Activated CD4-positive, alpha-beta memory T cell treated with anti-CD3 and anti-CD28 coated beads for 36 hours (primary cell): ENCODE data around the gene CNTNAP5. TPM values are rescaled to one million over a fixed set of nuclear protein-coding genes. Genes with fewer than 3 reads are reported as not detected.

Experiments used
- CTCF ChIA-PET: fragments of 350-600 bp; sonication (Branson Sonifier 250); formaldehyde crosslinking; loops from one replicate; lab custom pipeline; 2021; ENCODE audit warnings: antibody characterized with exemption, inconsistent platforms; lab: Charles Lee
- POLR2A ChIA-PET: fragments of 350-600 bp; sonication (Branson Sonifier 250); formaldehyde crosslinking; loops from one replicate; lab custom pipeline; 2021; ENCODE audit warnings: antibody characterized with exemption; lab: Charles Lee
- DNase-seq: peaks from one replicate; pipeline ENCODE4 v3.0.0-alpha.2; 2020
- H3K27ac Mint-ChIP-seq: one replicate; pipeline ENCODE4 v1.8.0; 2021; ENCODE audit warnings: mixed read lengths
- H3K27me3 Mint-ChIP-seq: one replicate; pipeline ENCODE4 v1.8.0; 2021; ENCODE audit warnings: mixed read lengths
- H3K36me3 Mint-ChIP-seq: one replicate; pipeline ENCODE4 v1.8.0; 2021; ENCODE audit warnings: mixed read lengths
- H3K4me1 Mint-ChIP-seq: one replicate; pipeline ENCODE4 v1.8.0; 2021; ENCODE audit warnings: low read depth, mixed read lengths
- H3K4me3 Mint-ChIP-seq: one replicate; pipeline ENCODE4 v1.8.0; 2021; ENCODE audit warnings: mild to moderate bottlenecking, mixed read lengths
- H3K9me3 Mint-ChIP-seq: one replicate; pipeline ENCODE4 v1.8.0; 2021; ENCODE audit warnings: mixed read lengths
- intact Hi-C: fragments of 100-400 bp; cut with micrococcal nuclease; formaldehyde crosslinking; loops from one replicate; pipeline ENCODE4 v1.15.1; 2023
- total RNA-seq, 2 experiments: library from RNA; stranded (reverse); gene quantifications; one replicate each; pipeline ENCODE4 v1.2.3, GENCODE V29; 2021

CNTNAP5 gene
- total RNA-seq, 2 experiments from 2014 or later = not detected

DNA sequence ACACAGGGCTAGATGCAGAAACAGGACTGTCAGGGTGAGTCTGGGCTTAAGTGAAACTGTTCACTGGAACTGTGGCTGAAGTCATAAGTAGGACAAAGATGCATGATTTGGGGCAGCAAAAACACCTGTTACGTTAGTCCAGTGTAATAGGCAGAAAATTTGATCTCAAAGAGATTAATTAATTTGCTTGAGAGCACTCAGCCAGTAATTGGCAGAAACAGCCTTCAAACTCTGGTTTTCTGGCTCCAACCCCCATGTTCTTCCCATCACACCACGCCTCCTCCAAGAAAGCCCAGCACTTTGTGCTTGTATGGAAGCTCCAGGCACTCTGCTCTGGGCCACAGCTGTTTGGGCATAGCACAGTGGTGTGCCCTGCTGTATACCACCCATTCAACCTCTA is 54.0 kb downstream of the CNTNAP5 start:
- Mint-ChIP-seq H3K4me1 (no peaks in the 10 kb centered on the region), H3K9me3 (peaks cover 3% of the 10 kb centered on the region), H3K27ac (no peak overlapping the region), H3K36me3 (no peaks in the 10 kb centered on the region), H3K4me3 (no peak overlapping the region), H3K27me3 (no peaks in the 10 kb centered on the region)
- ChIA-PET POLR2A (no interaction called here), CTCF (no interaction called here)
- DNase-seq = no peak
- intact Hi-C loops = no loop called here

DNA sequence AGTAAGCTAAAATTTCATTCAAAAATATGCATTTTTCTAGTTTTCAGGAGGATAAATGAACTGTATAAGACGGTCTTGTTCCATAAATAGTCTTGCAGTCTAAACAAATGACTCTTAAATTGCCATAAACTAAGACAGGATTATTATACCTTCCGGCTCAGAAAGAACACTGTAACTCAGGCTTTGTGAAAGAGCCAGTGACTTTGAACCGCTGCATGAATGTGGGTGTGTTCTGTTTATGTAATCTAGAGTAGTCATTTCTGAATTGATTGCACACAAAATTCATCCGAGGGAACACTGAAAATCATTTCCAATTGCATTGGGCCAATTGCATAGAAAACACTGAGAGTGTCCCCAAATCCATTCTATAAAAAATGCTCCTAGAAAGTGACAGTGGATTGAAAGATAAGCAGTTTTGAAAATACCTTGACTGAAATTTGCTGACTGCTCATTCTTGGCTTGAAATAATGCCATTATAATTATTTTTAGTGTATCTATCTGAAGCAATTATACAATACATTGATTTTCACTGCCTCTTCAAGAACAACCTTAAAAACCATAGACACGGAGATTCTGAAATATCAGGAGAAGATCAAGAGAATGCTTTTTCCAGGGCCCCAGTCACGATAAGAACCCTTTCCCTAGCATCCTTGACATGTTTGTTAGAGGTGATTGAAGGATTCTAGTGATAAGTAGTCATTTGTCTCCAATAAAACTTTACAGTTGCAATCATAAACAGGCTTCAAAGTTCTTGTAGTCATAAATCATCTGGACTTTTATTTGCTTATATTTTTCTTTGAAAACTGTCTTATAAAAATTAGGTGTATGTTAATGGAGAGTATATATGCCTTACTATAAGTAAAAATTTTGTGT is 55.4 kb downstream of the CNTNAP5 start:
- CTCF ChIA-PET = no interaction called here
- Mint-ChIP-seq H3K27ac (no peak overlapping the region), H3K4me3 (no peak overlapping the region), H3K36me3 (no peaks in the 10 kb centered on the region), H3K9me3 (peaks cover 5% of the 10 kb centered on the region), H3K4me1 (no peaks in the 10 kb centered on the region), H3K27me3 (no peaks in the 10 kb centered on the region)
- no peak for DNase-seq
- POLR2A ChIA-PET = no interaction called here
- intact Hi-C loops = no loop called here

DNA sequence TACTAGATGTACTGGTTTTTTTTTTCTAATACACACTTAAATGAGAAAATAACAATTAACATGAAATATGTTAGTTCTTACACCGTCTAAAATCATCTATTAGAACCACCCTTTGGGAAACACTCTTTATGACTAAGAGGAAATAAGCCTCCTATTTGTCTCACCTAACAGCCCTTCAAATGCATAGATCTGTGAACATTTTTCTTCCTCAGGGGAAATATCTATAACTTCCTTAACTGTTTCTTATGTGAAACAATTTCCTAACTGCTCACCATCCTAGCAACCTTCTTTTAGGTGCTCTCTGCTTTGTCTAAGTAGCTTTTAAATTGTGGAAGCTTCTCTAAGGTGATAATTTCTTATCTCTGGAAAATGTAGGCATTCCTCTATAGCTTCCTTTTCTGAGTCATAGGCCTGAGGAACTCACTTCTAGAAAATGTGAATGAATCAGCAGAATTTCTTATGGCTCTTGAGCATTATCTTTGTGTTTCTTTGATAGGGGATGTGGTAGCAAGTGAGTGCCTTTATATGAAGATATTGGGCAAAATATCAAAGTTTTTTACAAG is 56.1 kb downstream of the CNTNAP5 start:
- Mint-ChIP-seq H3K4me3 (no peak overlapping the region), H3K4me1 (no peaks in the 10 kb centered on the region), H3K36me3 (no peaks in the 10 kb centered on the region), H3K27me3 (no peaks in the 10 kb centered on the region), H3K9me3 (peaks cover 9% of the 10 kb centered on the region), H3K27ac (no peak overlapping the region)
- intact Hi-C loops = no loop called here
- DNase-seq = no peak
- CTCF ChIA-PET = no interaction called here
- POLR2A ChIA-PET = no interaction called here

DNA sequence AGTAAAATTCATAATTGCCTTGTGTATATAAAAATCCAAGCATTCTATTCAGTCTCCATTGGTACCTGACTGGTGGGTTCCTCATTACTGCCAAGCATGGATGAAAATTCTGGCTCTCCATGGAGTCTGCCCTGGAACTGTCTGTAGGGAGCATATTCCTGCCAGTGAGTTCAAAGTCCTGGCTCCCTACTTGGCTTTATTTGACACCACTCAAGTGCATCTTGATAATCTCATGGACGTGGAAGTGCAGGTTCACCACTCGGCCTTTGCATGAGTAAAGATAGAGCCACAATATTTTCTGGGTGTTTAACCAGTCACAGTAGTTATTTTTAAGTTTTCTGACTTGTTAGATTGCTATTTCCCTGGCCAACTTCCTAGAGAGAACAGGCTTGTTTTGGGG is 63.5 kb downstream of the CNTNAP5 start:
- ChIA-PET POLR2A (no interaction called here), CTCF (no interaction called here)

DNA sequence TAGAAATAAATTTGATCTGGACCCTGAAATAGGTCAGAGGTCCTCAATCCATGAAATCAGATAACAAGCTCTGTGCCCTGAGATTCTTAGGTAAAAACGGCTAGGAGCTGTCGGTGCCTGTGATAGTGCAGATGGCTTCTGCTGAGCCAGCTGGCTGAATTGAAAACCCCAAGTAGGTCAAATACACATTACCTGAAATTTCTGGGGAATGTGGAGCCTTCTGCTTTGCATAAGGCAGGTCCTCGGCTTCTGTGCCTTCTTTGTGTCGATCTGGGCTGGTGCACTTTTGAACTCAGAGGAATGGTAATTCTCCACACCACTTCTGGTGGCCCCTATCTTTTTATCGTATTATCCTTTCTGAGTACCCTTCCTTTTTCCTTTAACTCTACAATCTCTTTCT is 66.6 kb downstream of the CNTNAP5 start:
- intact Hi-C loops = no loop called here
- no peaks in the 10 kb centered on the region for H3K27me3 Mint-ChIP-seq
- CTCF ChIA-PET = no interaction called here
- no peak for DNase-seq
- POLR2A ChIA-PET = no interaction called here
- no peaks in the 10 kb centered on the region for H3K9me3 Mint-ChIP-seq
- no peak overlapping the region for H3K27ac Mint-ChIP-seq
- no peaks in the 10 kb centered on the region for H3K36me3 Mint-ChIP-seq
- no peak overlapping the region for H3K4me3 Mint-ChIP-seq
- no peaks in the 10 kb centered on the region for H3K4me1 Mint-ChIP-seq

More for the DNA sequence above, 63.5 kb downstream of the CNTNAP5 start:
- no peak for DNase-seq
- no peak overlapping the region for H3K4me3 Mint-ChIP-seq
- no peaks in the 10 kb centered on the region for H3K27me3 Mint-ChIP-seq
- intact Hi-C loops = no loop called here
- H3K36me3 Mint-ChIP-seq = no peaks in the 10 kb centered on the region
- no peaks in the 10 kb centered on the region for H3K4me1 Mint-ChIP-seq
- peaks cover 6% of the 10 kb centered on the region for H3K9me3 Mint-ChIP-seq
- no peak overlapping the region for H3K27ac Mint-ChIP-seq

DNA sequence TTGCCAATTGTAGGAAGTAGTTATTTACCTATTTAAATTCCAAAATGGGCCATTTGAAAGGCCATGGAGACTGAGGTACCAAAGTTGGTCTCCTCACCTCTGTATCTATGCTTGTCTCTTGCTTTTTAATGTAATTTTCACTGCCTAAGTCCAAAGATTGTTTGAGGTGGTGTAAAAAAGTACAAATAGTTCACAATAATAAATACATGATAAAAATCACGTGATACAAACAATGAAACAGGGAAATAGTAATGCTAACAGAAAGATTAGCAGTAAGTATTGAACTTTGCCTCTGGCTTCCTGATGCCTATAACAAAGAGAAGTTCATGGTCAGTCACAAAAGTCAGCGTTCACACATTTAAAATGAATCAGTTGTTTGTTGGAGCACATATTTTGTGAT is 67.6 kb downstream of the CNTNAP5 start:
- ChIA-PET CTCF (no interaction called here), POLR2A (no interaction called here)
- no peaks in the 10 kb centered on the region for H3K27me3 Mint-ChIP-seq

DNA sequence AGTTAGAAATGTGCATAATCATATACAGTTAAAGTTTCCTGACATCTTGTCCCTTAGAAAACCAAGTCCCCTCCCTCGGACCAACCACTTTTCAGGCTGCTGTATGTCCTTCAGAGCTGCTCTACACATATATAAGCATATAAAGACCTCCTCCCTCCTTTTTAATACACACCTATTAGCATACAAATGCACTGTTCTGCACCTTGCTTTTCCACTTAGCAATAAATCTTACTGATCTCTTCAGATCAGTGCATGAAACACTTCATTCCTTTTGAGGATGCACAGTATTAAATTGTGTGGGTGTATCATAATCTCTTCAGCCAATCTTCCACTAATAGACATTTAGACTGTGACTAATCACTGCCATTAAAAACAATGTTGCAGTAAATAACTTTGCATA is 79.8 kb downstream of the CNTNAP5 start:
- Mint-ChIP-seq H3K27me3 (no peaks in the 10 kb centered on the region), H3K36me3 (no peaks in the 10 kb centered on the region), H3K9me3 (peaks cover 2% of the 10 kb centered on the region), H3K27ac (no peak overlapping the region), H3K4me1 (no peaks in the 10 kb centered on the region), H3K4me3 (no peak overlapping the region)
- POLR2A ChIA-PET = no interaction called here
- no peak for DNase-seq
- intact Hi-C loops = no loop called here
- CTCF ChIA-PET = no interaction called here

More for the DNA sequence above, 67.6 kb downstream of the CNTNAP5 start:
- Mint-ChIP-seq H3K36me3 (no peaks in the 10 kb centered on the region), H3K4me3 (no peak overlapping the region), H3K4me1 (no peaks in the 10 kb centered on the region), H3K27ac (no peak overlapping the region), H3K9me3 (peaks cover 2% of the 10 kb centered on the region)
- intact Hi-C loops = no loop called here
- no peak for DNase-seq

DNA sequence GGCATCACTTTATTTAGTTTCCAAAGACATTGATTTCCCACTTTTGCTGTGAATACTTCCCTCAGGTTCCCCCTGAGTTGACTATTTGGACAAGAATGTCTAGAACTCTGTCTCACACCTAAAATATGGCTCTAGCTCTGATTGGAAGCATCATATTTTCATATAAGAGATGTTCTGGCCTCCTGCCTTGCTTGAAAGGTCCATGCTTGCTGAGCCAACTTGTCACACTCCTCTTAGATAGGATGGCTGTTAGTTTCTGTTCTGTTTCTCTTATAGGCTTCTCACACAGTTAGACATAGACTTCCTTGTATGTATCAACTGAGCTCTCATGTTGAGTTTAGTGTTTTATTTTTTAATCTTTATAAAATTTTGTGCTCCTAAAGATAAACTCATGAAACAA is 87.1 kb downstream of the CNTNAP5 start:
- POLR2A ChIA-PET = no interaction called here
- no peak overlapping the region for H3K4me3 Mint-ChIP-seq
- intact Hi-C loops = no loop called here
- no peaks in the 10 kb centered on the region for H3K27me3 Mint-ChIP-seq
- DNase-seq = no peak
- H3K4me1 Mint-ChIP-seq = no peaks in the 10 kb centered on the region
- H3K36me3 Mint-ChIP-seq = no peaks in the 10 kb centered on the region
- no peak overlapping the region for H3K27ac Mint-ChIP-seq
- CTCF ChIA-PET = no interaction called here
- peaks cover 4% of the 10 kb centered on the region for H3K9me3 Mint-ChIP-seq

DNA sequence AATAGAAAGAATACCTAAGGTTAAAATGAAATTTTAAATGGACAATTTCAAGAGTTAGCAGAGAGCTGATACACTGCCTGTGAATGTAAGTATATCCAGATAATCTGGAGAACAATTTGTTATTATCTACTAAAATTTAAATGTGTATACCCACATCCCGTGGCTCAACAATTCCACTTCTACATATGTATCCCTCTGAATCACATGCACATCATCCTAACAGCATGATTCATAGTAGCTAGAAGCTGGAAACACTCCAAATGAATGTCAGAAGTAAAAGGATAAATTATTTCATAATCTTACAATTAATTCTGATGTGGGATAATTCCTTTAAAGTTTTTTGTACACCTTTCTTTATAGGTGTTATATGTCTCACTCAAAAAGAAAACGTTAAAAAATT is 87.9 kb downstream of the CNTNAP5 start:
- no peak overlapping the region for H3K27ac Mint-ChIP-seq

DNA sequence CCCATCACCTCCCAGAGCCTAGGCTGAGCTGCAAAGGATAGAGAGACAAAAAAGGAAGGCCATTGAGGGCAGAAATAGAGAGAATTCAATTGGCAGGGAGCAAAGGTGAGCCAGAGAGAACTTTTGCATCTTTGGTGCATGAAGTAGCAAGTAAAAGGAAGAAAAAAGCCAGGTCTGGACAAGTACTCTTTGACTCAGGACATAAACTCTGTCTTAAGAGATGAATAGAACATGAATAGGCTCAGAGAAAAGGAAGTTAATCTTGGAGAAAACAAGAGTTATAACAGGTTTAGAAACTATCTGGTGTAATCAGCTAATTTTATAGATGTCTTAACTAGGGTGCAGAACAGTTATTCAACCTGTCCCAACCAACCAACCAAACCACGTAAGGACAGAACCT is 95.2 kb downstream of the CNTNAP5 start:
- intact Hi-C loops = no loop called here
- Mint-ChIP-seq H3K9me3 (peaks cover 8% of the 10 kb centered on the region), H3K4me3 (no peak overlapping the region), H3K27ac (no peak overlapping the region), H3K4me1 (no peaks in the 10 kb centered on the region), H3K27me3 (no peaks in the 10 kb centered on the region), H3K36me3 (no peaks in the 10 kb centered on the region)
- ChIA-PET CTCF (no interaction called here), POLR2A (no interaction called here)
- DNase-seq = no peak

More for the DNA sequence above, 87.9 kb downstream of the CNTNAP5 start:
- ChIA-PET CTCF (no interaction called here), POLR2A (no interaction called here)
- Mint-ChIP-seq H3K9me3 (peaks cover 4% of the 10 kb centered on the region), H3K4me3 (no peak overlapping the region), H3K27me3 (no peaks in the 10 kb centered on the region), H3K36me3 (no peaks in the 10 kb centered on the region), H3K4me1 (no peaks in the 10 kb centered on the region)
- intact Hi-C loops = no loop called here
- no peak for DNase-seq

DNA sequence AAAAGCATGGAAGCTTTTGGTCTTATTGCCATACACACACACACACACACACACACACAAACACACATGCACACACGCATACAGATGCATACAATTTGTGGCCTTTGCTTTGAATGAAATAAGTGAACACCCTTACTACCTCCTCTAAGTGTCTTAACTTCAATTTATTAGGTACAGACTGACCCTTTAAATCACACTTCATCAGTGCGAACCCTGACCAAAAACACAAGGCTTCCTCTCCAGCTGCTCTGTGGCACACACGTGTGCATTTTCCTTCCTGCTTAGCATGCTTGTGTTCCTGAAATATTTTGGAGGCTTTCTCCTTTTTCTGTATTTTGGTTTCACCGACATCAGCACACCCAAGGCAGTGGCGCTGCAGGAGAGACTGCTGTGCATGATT is 96.0 kb downstream of the CNTNAP5 start:
- H3K4me3 Mint-ChIP-seq = no peak overlapping the region
- H3K36me3 Mint-ChIP-seq = no peaks in the 10 kb centered on the region
- no peak for DNase-seq
- H3K4me1 Mint-ChIP-seq = no peaks in the 10 kb centered on the region
- H3K27me3 Mint-ChIP-seq = no peaks in the 10 kb centered on the region
- POLR2A ChIA-PET = no interaction called here
- intact Hi-C loops = no loop called here
- CTCF ChIA-PET = no interaction called here
- H3K9me3 Mint-ChIP-seq = peaks cover 12% of the 10 kb centered on the region
- no peak overlapping the region for H3K27ac Mint-ChIP-seq

DNA sequence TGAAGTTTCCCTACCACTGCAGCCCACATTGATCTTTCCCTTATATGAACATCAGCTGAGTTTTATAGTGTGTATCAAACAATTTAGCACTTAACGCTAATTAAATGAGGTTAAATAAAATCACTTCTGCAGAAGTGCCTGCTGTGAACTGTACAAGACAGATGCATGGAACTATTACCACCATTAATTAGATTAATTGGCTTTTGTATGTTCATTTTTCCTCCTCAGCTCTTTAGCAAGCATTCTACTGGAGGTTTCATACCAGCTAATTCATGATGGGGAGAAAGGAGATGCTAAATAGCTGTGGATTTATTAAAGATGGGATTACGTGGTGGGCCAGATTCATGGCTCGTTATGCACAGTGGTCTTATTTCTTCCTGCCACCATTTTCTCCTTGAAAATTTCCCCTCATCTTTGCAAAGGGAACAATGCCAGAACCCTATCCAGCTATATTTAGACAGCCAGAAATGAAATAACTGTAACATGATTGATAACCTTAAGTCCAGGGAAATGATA is 96.7 kb downstream of the CNTNAP5 start:
- ChIA-PET CTCF (no interaction called here), POLR2A (no interaction called here)
- Mint-ChIP-seq H3K4me3 (no peak overlapping the region), H3K4me1 (no peaks in the 10 kb centered on the region), H3K27me3 (no peaks in the 10 kb centered on the region), H3K36me3 (no peaks in the 10 kb centered on the region), H3K9me3 (peaks cover 13% of the 10 kb centered on the region), H3K27ac (no peak overlapping the region)
- no peak for DNase-seq
- intact Hi-C loops = no loop called here

DNA sequence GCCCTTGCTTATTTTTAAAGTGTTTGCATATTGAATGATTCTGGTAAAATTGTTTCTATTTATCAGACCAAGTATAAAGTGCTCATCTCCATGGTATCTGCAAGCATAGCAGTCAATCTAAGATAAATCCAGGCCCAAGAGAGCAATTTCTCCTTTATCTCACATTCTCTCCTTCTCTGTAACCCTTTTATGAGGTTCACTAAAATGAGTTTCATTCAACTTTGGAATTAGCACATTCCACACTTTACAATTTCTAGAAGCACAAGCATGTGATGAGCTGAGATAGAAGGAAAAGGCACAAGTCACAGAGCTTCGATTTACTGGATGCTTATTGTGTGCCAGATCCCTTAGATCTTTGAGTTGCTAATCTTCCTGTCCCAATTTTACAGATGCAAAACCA is 97.3 kb downstream of the CNTNAP5 start:
- Mint-ChIP-seq H3K9me3 (peaks cover 17% of the 10 kb centered on the region), H3K27me3 (no peaks in the 10 kb centered on the region), H3K4me3 (no peak overlapping the region), H3K27ac (no peak overlapping the region), H3K4me1 (no peaks in the 10 kb centered on the region), H3K36me3 (no peaks in the 10 kb centered on the region)
- CTCF ChIA-PET = no interaction called here
- intact Hi-C loops = no loop called here
- POLR2A ChIA-PET = no interaction called here
- no peak for DNase-seq
